ENCODE data around the gene TPP1. TPM values are rescaled to one million over a fixed set of nuclear protein-coding genes. Genes with fewer than 3 reads are reported as not detected.

Gene TPP1
- total and polyA plus RNA-seq, 9 of the 15 experiments (the other 6 are each of a cell fraction or from before 2014, with no cell fraction given): 7.5 to 75.8 (median 15.7) TPM

DNA sequence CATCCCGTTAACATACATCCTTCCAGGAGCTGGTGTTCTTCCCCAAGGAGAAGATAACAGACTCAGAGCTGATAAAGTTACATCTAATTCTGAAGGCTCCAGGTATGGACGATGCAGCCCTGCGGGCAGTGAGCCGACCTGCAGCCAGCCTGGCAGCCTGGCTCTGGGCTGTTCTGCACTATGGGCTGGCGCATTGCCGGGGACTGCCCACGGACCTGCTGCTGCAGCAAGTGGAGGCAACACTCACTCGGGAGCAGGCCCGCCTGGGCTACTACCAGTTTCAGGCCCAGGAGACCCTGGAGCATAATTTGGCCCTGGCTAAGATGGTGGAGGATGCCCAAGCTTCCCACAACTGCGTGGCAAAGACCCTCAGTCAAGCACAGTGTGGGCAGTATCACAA is 55.6 kb downstream of the TPP1 start (continued):
- TF ChIP-seq, protein P1, sequence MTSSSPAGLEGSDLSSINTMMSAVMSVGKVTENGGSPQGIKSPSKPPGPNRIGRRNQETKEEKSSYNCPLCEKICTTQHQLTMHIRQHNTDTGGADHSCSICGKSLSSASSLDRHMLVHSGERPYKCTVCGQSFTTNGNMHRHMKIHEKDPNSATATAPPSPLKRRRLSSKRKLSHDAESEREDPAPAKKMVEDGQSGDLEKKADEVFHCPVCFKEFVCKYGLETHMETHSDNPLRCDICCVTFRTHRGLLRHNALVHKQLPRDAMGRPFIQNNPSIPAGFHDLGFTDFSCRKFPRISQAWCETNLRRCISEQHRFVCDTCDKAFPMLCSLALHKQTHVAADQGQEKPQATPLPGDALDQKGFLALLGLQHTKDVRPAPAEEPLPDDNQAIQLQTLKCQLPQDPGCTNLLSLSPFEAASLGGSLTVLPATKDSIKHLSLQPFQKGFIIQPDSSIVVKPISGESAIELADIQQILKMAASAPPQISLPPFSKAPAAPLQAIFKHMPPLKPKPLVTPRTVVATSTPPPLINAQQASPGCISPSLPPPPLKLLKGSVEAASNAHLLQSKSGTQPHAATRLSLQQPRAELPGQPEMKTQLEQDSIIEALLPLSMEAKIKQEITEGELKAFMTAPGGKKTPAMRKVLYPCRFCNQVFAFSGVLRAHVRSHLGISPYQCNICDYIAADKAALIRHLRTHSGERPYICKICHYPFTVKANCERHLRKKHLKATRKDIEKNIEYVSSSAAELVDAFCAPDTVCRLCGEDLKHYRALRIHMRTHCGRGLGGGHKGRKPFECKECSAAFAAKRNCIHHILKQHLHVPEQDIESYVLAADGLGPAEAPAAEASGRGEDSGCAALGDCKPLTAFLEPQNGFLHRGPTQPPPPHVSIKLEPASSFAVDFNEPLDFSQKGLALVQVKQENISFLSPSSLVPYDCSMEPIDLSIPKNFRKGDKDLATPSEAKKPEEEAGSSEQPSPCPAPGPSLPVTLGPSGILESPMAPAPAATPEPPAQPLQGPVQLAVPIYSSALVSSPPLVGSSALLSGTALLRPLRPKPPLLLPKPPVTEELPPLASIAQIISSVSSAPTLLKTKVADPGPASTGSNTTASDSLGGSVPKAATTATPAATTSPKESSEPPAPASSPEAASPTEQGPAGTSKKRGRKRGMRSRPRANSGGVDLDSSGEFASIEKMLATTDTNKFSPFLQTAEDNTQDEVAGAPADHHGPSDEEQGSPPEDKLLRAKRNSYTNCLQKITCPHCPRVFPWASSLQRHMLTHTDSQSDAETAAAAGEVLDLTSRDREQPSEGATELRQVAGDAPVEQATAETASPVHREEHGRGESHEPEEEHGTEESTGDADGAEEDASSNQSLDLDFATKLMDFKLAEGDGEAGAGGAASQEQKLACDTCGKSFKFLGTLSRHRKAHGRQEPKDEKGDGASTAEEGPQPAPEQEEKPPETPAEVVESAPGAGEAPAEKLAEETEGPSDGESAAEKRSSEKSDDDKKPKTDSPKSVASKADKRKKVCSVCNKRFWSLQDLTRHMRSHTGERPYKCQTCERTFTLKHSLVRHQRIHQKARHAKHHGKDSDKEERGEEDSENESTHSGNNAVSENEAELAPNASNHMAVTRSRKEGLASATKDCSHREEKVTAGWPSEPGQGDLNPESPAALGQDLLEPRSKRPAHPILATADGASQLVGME (CRISPR knock-in tag; IDR thresholded peaks at IDR 0.05): 0 out of 2 replicates have a peak, but pooled peaks have one; percentile 3
- TF ChIP-seq, protein P2, sequence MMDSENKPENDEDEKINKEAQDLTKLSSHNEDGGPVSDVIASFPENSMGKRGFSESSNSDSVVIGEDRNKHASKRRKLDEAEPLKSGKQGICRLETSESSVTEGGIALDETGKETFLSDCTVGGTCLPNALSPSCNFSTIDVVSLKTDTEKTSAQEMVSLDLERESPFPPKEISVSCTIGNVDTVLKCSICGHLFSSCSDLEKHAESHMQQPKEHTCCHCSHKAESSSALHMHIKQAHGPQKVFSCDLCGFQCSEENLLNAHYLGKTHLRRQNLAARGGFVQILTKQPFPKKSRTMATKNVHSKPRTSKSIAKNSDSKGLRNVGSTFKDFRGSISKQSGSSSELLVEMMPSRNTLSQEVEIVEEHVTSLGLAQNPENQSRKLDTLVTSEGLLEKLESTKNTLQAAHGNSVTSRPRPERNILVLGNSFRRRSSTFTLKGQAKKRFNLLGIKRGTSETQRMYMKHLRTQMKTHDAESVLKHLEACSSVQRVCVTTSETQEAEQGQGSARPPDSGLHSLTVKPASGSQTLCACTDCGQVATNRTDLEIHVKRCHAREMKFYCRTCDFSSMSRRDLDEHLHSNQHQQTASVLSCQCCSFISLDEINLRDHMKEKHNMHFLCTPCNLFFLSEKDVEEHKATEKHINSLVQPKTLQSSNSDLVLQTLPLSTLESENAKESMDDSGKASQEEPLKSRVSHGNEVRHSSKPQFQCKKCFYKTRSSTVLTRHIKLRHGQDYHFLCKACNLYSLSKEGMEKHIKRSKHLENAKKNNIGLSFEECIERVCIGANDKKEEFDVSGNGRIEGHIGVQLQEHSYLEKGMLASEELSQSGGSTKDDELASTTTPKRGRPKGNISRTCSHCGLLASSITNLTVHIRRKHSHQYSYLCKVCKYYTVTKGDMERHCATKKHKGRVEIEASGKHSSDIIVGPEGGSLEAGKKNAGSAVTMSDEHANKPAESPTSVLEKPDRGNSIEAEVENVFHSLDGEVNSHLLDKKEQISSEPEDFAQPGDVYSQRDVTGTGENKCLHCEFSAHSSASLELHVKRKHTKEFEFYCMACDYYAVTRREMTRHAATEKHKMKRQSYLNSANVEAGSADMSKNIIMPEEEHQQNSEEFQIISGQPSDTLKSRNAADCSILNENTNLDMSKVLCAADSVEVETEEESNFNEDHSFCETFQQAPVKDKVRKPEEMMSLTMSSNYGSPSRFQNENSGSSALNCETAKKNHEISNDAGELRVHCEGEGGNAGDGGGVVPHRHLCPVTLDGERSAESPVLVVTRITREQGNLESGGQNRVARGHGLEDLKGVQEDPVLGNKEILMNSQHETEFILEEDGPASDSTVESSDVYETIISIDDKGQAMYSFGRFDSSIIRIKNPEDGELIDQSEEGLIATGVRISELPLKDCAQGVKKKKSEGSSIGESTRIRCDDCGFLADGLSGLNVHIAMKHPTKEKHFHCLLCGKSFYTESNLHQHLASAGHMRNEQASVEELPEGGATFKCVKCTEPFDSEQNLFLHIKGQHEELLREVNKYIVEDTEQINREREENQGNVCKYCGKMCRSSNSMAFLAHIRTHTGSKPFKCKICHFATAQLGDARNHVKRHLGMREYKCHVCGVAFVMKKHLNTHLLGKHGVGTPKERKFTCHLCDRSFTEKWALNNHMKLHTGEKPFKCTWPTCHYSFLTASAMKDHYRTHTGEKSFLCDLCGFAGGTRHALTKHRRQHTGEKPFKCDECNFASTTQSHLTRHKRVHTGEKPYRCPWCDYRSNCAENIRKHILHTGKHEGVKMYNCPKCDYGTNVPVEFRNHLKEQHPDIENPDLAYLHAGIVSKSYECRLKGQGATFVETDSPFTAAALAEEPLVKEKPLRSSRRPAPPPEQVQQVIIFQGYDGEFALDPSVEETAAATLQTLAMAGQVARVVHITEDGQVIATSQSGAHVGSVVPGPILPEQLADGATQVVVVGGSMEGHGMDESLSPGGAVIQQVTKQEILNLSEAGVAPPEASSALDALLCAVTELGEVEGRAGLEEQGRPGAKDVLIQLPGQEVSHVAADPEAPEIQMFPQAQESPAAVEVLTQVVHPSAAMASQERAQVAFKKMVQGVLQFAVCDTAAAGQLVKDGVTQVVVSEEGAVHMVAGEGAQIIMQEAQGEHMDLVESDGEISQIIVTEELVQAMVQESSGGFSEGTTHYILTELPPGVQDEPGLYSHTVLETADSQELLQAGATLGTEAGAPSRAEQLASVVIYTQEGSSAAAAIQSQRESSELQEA (IDR thresholded peaks at IDR 0.05; ENCODE audit: low read depth): no peak
- TF ChIP-seq MTA2 (IDR thresholded peaks at IDR 0.05; ENCODE audit: low read depth) (no peak), FOXA3 (CRISPR knock-in tag; conservative IDR thresholded peaks at IDR 0.05 in 1 of 2, IDR thresholded peaks at IDR 0.05 in 1 of 2) (no peak), XRCC4 (IDR thresholded peaks at IDR 0.05; ENCODE audit: extremely low read depth, insufficient read depth, insufficient read length) (no peak), SREBF1 (IDR thresholded peaks at IDR 0.05; ENCODE audit: borderline replicate concordance, low read depth, low read length) (no peak), CCNT2 (IDR thresholded peaks at IDR 0.05; ENCODE audit: borderline replicate concordance, extremely low read depth, insufficient read length, low read depth, low read length) (peak; percentile 16), KLF1 (tag; IDR thresholded peaks at IDR 0.05) (no peak), FOXP1 (CRISPR knock-in tag; IDR thresholded peaks at IDR 0.05) (peak; percentile 44; the same call in 1 of the 2 replicates)
- TF ChIP-seq, protein P3, sequence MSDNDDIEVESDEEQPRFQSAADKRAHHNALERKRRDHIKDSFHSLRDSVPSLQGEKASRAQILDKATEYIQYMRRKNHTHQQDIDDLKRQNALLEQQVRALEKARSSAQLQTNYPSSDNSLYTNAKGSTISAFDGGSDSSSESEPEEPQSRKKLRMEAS (CRISPR knock-in tag; IDR thresholded peaks at IDR 0.05): 0 out of 2 replicates have a peak, but pooled peaks have one; percentile 33
- TF ChIP-seq, protein P4, sequence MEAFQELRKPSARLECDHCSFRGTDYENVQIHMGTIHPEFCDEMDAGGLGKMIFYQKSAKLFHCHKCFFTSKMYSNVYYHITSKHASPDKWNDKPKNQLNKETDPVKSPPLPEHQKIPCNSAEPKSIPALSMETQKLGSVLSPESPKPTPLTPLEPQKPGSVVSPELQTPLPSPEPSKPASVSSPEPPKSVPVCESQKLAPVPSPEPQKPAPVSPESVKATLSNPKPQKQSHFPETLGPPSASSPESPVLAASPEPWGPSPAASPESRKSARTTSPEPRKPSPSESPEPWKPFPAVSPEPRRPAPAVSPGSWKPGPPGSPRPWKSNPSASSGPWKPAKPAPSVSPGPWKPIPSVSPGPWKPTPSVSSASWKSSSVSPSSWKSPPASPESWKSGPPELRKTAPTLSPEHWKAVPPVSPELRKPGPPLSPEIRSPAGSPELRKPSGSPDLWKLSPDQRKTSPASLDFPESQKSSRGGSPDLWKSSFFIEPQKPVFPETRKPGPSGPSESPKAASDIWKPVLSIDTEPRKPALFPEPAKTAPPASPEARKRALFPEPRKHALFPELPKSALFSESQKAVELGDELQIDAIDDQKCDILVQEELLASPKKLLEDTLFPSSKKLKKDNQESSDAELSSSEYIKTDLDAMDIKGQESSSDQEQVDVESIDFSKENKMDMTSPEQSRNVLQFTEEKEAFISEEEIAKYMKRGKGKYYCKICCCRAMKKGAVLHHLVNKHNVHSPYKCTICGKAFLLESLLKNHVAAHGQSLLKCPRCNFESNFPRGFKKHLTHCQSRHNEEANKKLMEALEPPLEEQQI (IDR thresholded peaks at IDR 0.05): no peak

Data from K562 (cell line).